Measurements from ENCODE around the gene NBEAL1.
"Not testable (repeated sequence)": the region's sequence is repeated elsewhere in the genome, so short reads cannot be mapped to it uniquely, and the experiment has no call there.

Gene NBEAL1

GRCh38 chr2:203040966-203041521 is 26.4 kb downstream of the NBEAL1 start:
- no peak for DNase-seq

DNA sequence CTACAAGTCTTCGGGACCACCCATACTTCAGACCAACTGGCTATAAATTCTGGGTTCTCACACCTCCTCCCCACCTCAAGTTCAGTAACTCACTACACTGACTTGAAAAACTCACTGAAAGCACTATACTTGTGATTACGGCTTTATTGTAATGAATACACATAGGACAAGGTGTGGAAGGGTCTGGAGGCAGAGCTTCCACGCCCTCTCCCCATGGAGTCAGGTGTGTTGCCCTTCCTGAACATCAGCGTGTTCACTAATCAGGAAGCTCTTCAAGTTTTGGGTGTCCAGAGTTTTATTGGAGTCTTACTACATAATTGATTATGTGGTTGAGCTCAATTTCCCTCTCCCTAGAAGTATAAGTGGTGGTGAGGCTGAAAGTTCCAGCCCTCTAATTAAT is 27.5 kb downstream of the NBEAL1 start:
- no peak for DNase-seq

DNA sequence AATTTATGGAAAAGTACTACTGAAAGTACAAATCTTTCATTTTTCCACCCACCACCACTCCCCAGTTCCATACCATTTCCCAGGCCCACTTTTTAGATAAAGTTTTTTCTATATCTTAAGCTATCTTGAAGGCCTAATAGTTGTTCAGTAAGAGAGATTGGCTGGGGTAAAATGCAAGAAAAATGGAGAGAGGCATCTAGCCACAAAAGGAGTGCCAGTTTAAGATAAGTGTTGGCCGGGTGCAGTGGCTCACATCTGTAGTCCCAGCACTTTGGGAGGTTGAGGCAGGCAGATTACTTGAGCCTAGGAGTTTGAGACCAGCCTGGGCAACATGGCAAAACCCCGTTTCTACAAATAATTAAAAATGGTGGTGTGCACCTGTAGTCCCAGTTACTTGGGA is 28.6 kb downstream of the NBEAL1 start:
- DNase-seq: no peak

DNA sequence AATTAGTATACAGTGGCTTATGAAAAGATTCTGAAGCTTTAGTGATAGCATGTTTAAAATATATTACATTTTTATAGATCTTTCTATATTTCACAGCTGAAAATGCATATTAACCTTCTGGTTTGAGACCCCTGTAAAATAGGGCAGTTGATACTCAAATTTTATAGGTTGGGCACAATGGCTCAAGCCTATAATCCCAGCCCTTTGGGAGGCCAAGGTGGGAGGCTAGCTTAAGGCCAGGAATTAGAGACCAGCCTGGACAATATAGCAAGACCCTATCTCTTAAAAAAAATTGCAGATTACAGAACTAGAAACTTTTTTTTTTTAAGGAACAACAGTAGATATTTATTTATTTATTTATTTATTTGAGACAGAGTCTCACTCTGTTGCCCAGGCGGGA is 31.2 kb downstream of the NBEAL1 start:
- no peak for DNase-seq

DNA sequence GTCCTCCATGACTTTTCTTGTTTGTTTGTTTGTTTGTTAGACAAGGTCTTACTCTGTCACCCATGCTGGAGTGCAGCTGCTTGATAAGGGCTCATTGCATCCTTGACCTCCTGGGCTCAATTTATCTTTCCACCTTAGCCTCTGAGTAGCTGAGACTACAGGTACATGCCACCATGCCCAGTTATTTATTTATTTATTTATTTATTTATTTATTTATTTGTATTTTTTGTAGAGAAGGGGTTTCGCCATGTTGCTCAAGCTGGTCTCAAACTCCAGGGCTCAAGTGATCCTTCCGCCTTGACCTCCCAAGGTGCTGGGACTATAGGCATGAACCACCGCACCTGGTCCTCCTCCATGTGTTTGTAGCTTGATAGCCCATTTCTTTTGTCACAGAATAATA is 37.9 kb downstream of the NBEAL1 start:
- DNase-seq: no peak

GRCh38 chr2:203059567-203060240 is 45.0 kb downstream of the NBEAL1 start:
- DNase-seq: no peak

DNA sequence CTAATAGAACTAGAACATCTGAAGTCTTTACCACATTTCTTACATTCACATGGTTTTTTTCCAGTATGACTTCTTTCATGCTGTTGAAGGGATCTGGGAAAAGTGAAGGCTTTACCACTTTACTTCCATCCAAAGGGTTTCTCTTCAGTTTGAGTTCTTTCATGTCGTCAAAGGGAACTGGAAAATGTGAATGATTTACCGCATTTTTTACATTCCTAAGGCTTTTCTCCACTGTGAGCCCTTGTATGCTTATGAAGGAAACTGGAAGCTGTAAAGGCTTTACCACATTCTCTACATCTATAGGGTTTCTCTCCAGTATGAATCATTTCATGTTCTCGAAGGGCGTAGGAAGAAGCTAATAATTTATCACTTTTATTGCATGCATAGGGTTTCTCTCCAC is 46.7 kb downstream of the NBEAL1 start:
- DNase-seq: no peak

DNA sequence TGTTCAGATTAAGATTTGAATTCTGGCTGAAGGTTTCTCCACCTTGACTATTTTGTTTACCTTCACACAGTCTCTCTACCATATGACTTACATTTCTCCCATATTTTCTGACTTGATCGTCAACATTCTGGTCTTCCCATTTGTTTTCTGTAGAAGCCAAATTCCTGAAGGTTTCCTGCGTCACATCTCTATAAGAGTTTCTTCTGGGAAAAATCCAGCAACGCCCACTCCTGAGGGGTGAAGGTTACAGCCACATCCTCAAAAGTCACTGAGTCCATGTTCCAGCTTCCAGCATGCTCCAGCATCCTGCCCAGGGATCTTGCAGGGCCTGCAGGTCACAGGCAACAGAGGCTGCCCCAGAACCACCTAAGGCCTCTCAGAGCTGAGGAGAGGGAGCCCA is 47.5 kb downstream of the NBEAL1 start:
- no peak for DNase-seq

DNA sequence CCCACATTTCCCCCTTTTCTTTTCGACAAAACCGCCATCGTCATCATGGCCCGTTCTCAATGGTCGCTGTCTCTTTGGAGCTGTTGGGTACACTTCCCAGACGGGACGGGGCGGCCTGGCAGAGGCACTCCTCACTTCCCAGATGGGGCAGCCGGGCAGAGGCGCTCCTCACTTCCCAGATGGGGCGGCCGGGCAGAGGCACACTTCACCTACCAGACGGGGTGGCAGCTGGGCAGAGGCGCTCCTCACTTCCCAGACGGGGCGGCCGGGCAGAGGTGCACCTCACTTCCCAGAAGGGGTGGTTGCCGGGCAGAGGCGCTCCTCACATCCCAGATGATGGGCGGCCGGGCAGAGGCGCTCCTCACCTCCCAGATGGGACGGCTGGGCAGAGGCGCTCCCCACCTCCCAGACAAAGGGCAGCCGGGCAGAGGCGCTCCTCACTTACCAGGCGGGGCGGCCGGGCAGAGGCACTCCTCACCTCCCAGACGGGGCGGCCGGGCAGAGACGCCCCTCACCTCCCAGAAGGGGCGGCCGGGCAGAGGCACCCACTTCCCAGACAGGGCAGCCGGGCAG is 51.9 kb downstream of the NBEAL1 start:
- DNase-seq: not testable (repeated sequence)

- DNase-seq: no peak
Measured at GRCh38 chr2:203070701-203071100, 56.0 kb downstream of the NBEAL1 start.

GRCh38 chr2:203071148-203071547 is 56.5 kb downstream of the NBEAL1 start:
- DNase-seq: no peak

DNA sequence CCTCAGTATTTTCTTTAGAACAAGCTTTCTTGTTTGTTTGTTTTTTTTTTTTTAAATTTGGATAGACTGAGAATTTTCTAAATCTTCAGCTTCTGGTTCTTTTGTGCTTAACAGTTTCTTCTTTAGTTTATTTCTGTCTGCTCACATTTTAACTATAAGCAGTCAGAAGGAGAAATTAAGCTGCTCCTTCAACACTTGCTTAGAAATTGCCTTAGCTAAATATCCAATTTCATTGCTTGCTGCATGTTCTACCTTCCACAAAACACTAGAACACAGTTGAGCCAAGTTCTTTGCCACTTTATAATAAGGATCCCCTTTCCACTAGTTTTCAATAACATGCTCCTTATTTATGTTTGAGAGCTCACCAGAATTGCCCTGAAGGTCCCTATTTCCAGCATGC is 57.7 kb downstream of the NBEAL1 start:
- DNase-seq: no peak

GRCh38 chr2:203077451-203077850 is 62.8 kb downstream of the NBEAL1 start:
- DNase-seq: no peak

DNA sequence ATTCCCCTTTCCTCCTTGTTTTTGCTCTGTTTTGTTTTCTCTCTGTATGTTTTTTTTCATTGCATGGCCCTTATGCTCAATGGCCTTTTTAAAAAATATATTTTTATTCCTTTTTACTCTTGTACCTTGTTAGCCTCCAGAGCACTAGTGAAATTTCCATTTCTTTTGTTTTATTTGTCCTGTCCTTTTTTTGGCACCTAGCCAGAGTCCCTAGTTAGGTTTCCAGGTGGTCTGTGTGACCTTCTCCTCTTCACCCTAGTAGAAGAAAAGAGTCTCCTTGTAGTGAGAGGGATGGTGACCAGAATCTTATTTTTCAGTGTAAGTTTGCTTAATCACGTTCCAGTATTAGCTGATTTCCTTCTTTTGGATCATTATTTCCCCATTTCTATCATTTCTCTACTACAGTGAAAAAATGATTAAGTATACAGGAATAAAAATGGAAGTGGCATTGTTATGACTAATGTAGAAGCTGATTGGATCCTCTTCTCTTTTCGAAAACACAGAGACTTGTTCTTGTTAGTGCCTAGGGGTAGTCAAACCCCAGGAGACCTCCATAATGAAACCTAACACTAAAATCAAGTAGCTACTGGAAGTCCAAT is 65.9 kb downstream of the NBEAL1 start:
- DNase-seq: no peak

GRCh38 chr2:203083328-203083727 is 68.7 kb downstream of the NBEAL1 start:
- DNase-seq: no peak

- DNase-seq: not testable (repeated sequence)
Measured at GRCh38 chr2:203086381-203086780, 71.7 kb downstream of the NBEAL1 start.

DNA sequence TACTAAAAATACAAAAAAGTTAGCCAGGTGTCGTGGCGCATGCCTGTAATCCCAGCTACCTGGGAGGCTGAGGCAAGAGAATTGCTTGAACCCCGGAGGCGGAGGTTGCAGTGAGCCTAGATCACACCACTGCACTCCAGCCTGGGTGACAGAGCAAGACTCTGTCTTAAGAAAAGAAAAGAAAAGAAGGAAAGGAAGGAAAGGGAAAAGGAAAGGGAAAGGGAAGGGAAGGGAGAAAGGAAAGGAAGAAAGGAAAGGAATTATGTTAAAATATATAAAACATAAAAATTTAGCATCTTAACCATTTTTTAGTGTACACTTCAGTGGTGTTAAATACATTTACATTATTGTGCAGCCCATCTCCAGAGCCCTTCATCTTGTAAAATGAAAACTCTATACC is 76.0 kb downstream of the NBEAL1 start:
- not testable (repeated sequence) for DNase-seq

DNA sequence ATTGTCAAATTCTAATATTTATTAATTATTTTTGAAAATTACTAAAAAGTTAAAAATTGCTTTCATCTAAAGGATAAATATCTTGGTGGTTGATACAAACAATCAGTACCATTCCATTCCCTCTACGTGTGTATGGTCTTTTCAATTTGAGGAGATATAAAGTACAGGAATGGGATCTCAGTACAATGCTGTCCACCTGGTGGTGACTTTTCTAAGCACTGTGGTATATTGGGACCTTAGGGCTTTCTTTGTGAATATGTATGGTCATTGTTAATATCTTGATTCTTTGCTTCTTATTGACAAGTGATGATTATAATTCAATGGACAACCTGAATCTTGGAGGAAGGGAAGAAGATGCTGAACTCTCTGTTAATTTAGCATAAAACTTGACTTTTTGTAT is 83.1 kb downstream of the NBEAL1 start:
- no peak for DNase-seq

DNA sequence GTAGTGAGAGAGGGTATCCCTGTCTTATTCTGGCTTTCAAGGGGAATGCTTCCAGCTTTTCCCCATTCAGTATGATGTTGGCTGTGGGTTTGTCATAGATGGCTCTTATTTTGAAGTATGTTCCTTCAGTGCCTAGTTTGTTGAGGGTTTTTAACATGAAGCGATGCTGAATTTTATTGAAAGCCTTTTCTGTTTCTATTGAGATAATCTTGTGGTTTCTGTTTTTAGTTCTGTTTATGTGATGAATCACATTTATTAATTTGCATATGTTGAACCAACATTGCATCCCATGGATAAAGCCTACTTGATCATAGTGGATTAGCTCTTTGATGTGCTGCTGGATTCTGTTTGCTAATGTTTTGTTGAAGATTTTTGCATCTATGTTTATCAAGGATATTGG is 87.7 kb downstream of the NBEAL1 start:
- not testable (repeated sequence) for DNase-seq

DNA sequence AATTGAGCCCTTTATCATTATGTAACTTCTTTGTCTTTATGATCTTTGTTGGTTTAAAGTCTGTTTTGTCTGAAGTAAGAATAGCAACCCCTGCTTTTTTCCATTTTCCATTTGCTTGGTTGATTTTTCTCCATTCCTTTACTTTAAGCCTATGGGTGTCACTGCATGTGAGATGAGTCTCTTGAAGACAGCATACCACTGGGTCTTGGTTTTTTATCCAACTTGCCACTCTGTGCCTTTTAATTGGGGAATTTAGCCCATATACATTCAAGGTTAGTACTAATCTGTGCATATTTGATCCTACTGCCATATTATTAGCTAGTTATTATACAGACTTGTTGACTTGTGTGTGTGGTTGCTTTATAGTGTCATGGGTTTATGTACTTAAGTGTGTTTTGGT is 89.6 kb downstream of the NBEAL1 start:
- DNase-seq: no peak

GRCh38 chr2:203105996-203106395 is 91.3 kb downstream of the NBEAL1 start:
- DNase-seq: no peak

DNA sequence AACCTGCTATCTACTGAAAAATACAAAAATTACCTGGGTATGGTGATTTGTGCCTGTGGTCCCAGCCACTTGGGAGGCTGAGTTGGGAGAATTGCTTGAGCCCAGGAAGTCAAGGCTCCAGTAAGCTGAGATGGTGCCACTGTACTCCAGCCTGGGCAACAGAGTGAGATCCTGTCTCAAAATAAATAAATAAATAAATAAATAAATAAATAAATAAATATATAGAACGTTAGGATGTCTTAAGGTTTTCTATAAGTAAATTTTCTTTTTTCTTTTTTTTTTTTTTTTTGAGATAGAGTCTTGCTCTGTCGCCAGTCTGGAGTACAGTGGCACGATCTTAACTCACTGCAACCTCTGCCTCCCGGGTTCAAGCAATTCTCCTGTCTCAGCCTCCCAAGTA is 95.8 kb downstream of the NBEAL1 start:
- not testable (repeated sequence) for DNase-seq

- DNase-seq: no peak
Measured at GRCh38 chr2:203112342-203112741, 97.7 kb downstream of the NBEAL1 start.

DNA sequence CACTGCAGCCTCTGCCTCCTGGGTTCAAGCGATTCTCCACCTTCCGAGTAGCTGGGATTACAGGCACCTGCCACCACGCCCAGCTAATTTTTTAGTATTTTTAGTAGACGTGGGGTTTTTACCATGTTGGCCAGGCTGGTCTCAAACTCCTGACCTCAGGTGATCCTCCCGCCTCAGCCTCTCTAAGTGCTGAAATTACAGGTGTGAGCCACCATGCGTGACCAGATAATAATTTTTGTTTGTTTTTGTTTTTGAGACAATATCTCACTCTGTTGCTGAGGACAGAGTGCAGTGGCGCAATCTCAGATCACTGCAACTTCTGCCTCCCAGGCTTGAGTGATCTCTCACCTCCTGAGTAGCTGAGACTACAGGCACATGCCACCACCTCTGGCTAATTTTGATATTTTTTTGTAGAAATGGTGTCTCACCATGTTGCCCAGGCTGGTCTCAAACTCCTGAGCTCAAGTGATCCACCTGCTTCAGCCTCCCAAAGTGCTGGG is 100.6 kb downstream of the NBEAL1 start:
- not testable (repeated sequence) for DNase-seq

All from NCI-H1930 (cell line).